Measurements from ENCODE around the gene FOXA2. TPM values are rescaled to one million over a fixed set of nuclear protein-coding genes. Genes with fewer than 3 reads are reported as not detected.

FOXA2 gene
- total and polyA plus RNA-seq, 9 of the 15 experiments (the other 6 are each of a cell fraction or from before 2014, with no cell fraction given) = 0.10 to 1.0 (median 0.25) TPM

GRCh38 chr20:22562620-22563019 lies 21.8 kb downstream of the FOXA2 start:
- Histone ChIP-seq H3K27ac (ENCODE audit: extremely low read depth, low read depth, low read length) (no peak overlapping the region), H3K79me2 (ENCODE audit: control insufficient read depth, insufficient read depth, low read length) (no peaks in the 10 kb centered on the region), H3K9me1 (ENCODE audit: control insufficient read depth, insufficient read depth, low read length) (no peaks in the 10 kb centered on the region), H3K9ac (ENCODE audit: insufficient read depth in 1 of 2, low read depth in 2 of 2, low read length in 2 of 2) (no peak overlapping the region), H3K9me3 (replicated peaks; ENCODE audit: control insufficient read depth, insufficient read depth, low read depth, low read length) (no peaks in the 10 kb centered on the region), H3K4me1 (replicated peaks in 1 of 2; ENCODE audit: control insufficient read depth in 2 of 2, insufficient read depth in 2 of 2, low read length in 2 of 2) (peaks cover 0 to 9% of the 10 kb centered on the region in 2 experiments; a peak in 3 of 5 replicates), H4K20me1 (replicated peaks; ENCODE audit: control insufficient read depth, insufficient read depth, low read length) (no peaks in the 10 kb centered on the region), H3K4me3 (no peak overlapping the region), H3K27me3 (ENCODE audit: control insufficient read depth in 2 of 2, insufficient read depth in 2 of 2, low read length in 2 of 2) (no peaks in the 10 kb centered on the region; a peak in 1 of 5 replicates), H3K4me2 (ENCODE audit: insufficient read depth, low read length) (no peak overlapping the region), H3K36me3 (ENCODE audit: control insufficient read depth, insufficient read depth, low read length) (no peaks in the 10 kb centered on the region), H2AFZ (ENCODE audit: low read depth, low read length) (no peak overlapping the region)
- intact Hi-C loops (cut with micrococcal nuclease) = no loop called here
- TF ChIP-seq BRF1 (IDR thresholded peaks at IDR 0.05; ENCODE audit: borderline replicate concordance, extremely low read depth, insufficient read length) = no peak
- TF ChIP-seq, protein P1, sequence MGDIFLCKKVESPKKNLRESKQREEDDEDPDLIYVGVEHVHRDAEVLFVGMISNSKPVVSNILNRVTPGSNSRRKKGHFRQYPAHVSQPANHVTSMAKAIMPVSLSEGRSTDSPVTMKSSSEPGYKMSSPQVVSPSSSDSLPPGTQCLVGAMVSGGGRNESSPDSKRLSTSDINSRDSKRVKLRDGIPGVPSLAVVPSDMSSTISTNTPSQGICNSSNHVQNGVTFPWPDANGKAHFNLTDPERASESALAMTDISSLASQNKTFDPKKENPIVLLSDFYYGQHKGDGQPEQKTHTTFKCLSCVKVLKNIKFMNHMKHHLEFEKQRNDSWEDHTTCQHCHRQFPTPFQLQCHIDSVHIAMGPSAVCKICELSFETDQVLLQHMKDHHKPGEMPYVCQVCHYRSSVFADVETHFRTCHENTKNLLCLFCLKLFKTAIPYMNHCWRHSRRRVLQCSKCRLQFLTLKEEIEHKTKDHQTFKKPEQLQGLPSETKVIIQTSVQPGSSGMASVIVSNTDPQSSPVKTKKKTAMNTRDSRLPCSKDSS (IDR thresholded peaks at IDR 0.05; ENCODE audit: low read depth, partially characterized antibody) = no peak
- TF ChIP-seq RNF2 (IDR thresholded peaks at IDR 0.05) = no peak
- TF ChIP-seq NR2C1 (IDR thresholded peaks at IDR 0.05) = no peak
- no peak for TF ChIP-seq NR2C1 (tag; IDR thresholded peaks at IDR 0.05)
- no peak for TF ChIP-seq ZNF347 (CRISPR knock-in tag; IDR thresholded peaks at IDR 0.05; ENCODE audit: low read depth)
- TF ChIP-seq TCFL5 (CRISPR knock-in tag; conservative IDR thresholded peaks at IDR 0.05) = no peak
- TF ChIP-seq, protein P2, sequence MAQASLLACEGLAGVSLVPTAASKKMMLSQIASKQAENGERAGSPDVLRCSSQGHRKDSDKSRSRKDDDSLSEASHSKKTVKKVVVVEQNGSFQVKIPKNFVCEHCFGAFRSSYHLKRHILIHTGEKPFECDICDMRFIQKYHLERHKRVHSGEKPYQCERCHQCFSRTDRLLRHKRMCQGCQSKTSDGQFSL (CRISPR knock-in tag; IDR thresholded peaks at IDR 0.05) = no peak
- TF ChIP-seq, protein P2 (tag; IDR thresholded peaks at IDR 0.05) = no peak
- TF ChIP-seq GTF2A2 (tag; IDR thresholded peaks at IDR 0.05) = no peak
- TF ChIP-seq ATF3 (IDR thresholded peaks at IDR 0.05) = no peak
- no peak for TF ChIP-seq ATF3 (CRISPR knock-in tag; conservative IDR thresholded peaks at IDR 0.05)
- no peak for TF ChIP-seq MXI1 (IDR thresholded peaks at IDR 0.05; ENCODE audit: low read depth, low read length)
- TF ChIP-seq NFYB (IDR thresholded peaks at IDR 0.05; ENCODE audit: extremely low read depth, insufficient read length) = no peak
- FAIRE-seq = no peak
- no peak for ATAC-seq
- POLR2A ChIA-PET = interaction anchor here (1.0 kb wide), 1 partner anchor 151 kb away, joined by 3 read pairs; no protein-coding TSS in a partner anchor
- in situ Hi-C loops (cut with MboI) = no loop called here
- WGBS (ENCODE audit: insufficient coverage, low coverage, missing lambda C conversion rate) = 4% methylated on average over 4 of the region's 4 CpGs
- no peak for DNase-seq (ENCODE audit: extremely low read depth in 1 of 4, low spot score in 3 of 4)
- CTCF ChIA-PET (ENCODE audit: low intra/inter-chr PET ratio) = no interaction called here
- no TSS peak for BruUV-seq (replicated peaks)

Data from K562 (cell line).